IPS-18a (cell line): ENCODE measurements around the gene TMEM94.
"Not testable (repeated sequence)": the region's sequence is repeated elsewhere in the genome, so short reads cannot be mapped to it uniquely, and the experiment has no call there.

ENCODE experiments used
- H3K27ac ChIP-seq: one replicate; pipeline ENCODE4 v1.5.1; 2013; ENCODE audit warnings: low read length
- H3K27me3 ChIP-seq: one replicate; pipeline ENCODE4 v1.6.1; 2013; ENCODE audit warnings: mild to moderate bottlenecking, low read length; ENCODE audit not compliant: control insufficient read depth, insufficient read depth
- H3K36me3 ChIP-seq: one replicate; pipeline ENCODE4 v1.6.1; 2013; ENCODE audit warnings: low read depth, low read length; ENCODE audit not compliant: control insufficient read depth
- H3K4me1 ChIP-seq: one replicate; pipeline ENCODE4 v1.6.1; 2013; ENCODE audit warnings: low read depth, low read length; ENCODE audit not compliant: control insufficient read depth
- H3K4me3 ChIP-seq: one replicate; pipeline ENCODE4 v1.5.1; 2013; ENCODE audit warnings: low read length
- H3K9ac ChIP-seq: one replicate; pipeline ENCODE4 v1.6.1; 2013; ENCODE audit warnings: mild to moderate bottlenecking, low read length, moderate library complexity
- H3K9me3 ChIP-seq: one replicate; pipeline ENCODE4 v1.6.1; 2013; ENCODE audit warnings: low read depth, low read length; ENCODE audit not compliant: control insufficient read depth

Gene TMEM94

DNA sequence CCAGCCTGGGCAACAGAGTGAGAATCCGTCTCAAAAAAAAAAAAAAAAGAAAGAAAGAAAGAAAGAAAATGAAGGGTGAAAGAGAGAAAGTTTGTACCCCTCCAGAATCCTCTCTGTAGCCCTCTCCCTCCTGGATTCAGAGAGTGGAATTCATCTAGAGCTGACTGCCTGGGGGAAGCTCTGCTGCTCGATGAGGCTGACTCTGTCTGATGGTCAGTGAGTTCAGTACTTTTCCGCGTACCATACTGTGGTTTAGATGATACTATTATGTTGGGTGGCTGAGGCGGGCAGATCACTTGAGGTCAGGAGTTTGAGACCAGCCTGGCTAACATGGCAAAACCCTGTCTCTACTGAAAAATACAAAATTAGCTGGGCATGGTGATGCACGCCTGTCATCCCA lies 14.8 kb downstream of the TMEM94 start:
- no peaks in the 10 kb centered on the region for H3K4me1 ChIP-seq
- no peak overlapping the region for H3K4me3 ChIP-seq
- H3K9me3 ChIP-seq = no peaks in the 10 kb centered on the region
- no peak overlapping the region for H3K9ac ChIP-seq
- H3K27me3 ChIP-seq = no peaks in the 10 kb centered on the region
- H3K36me3 ChIP-seq = peaks cover 6% of the 10 kb centered on the region
- H3K27ac ChIP-seq = no peak overlapping the region

DNA sequence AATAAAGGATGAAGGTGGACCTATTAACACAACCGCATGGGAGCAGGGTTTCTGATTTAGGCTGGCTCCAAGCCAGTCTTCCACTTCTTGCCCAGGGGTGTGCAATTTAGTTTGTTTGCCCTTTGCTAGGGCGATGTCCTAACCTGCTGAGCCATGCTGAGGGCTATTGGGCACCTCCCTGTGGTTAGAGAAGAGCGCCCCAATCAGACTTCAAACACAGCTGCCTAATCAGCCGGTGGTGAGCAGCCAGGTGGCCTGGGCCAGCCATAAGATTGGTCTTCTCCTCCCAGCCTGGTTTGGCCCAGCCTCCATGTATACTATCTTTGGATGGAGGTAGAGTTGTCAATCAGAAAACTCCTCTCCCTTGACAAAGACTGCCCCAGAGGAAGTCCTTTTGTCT lies 15.7 kb downstream of the TMEM94 start:
- Histone ChIP-seq H3K9ac (no peak overlapping the region), H3K36me3 (peaks cover 6% of the 10 kb centered on the region), H3K4me1 (no peaks in the 10 kb centered on the region), H3K27me3 (no peaks in the 10 kb centered on the region), H3K9me3 (no peaks in the 10 kb centered on the region), H3K4me3 (no peak overlapping the region), H3K27ac (no peak overlapping the region)

DNA sequence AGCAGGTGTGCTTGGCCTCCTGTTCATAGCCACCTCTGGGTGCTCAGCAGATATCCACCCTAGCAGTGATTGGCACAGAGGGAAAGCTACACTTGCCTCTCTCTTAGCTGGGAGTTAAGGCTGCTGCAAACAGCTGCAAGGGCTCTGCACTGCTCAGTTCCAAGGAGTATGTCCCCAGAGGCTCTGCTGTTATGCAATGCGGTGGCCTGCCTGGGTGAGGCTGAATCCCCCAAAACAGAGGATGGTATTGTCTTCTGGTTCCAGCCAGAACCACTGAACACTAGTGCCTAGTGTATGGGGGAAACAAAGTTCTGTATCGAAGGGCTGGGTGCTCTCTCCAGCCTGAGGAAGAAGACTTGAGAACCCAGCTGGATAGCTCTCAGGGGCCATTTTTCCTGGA lies 16.8 kb downstream of the TMEM94 start:
- H3K4me1 ChIP-seq = no peaks in the 10 kb centered on the region
- H3K4me3 ChIP-seq = no peak overlapping the region
- H3K36me3 ChIP-seq = peaks cover 6% of the 10 kb centered on the region
- no peaks in the 10 kb centered on the region for H3K9me3 ChIP-seq
- H3K27ac ChIP-seq = no peak overlapping the region
- H3K9ac ChIP-seq = no peak overlapping the region
- no peaks in the 10 kb centered on the region for H3K27me3 ChIP-seq

DNA sequence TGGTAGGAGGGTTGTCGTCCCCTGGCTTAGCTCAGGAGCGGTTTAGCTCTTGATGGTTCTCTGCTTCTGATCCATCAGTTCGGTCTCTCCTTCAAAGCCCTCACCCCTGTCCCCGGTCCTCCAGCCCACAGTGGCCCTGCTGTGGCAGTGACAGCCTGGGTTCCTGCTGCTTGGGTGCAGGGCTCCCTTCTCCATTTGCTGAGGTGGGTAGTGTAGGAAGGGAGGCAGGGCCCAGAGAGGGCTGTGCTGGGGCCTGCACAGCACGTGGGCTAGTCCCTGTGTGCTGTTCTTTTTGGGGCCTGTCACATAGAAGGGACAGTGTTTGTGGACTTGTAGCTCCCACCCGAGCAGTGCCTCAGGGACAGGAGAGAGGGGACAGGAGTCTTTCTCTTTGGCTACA lies 18.3 kb downstream of the TMEM94 start:
- Histone ChIP-seq H3K36me3 (peaks cover 6% of the 10 kb centered on the region), H3K27ac (no peak overlapping the region), H3K9ac (no peak overlapping the region), H3K4me3 (no peak overlapping the region), H3K4me1 (peaks cover 6% of the 10 kb centered on the region), H3K9me3 (no peaks in the 10 kb centered on the region), H3K27me3 (no peaks in the 10 kb centered on the region)

DNA sequence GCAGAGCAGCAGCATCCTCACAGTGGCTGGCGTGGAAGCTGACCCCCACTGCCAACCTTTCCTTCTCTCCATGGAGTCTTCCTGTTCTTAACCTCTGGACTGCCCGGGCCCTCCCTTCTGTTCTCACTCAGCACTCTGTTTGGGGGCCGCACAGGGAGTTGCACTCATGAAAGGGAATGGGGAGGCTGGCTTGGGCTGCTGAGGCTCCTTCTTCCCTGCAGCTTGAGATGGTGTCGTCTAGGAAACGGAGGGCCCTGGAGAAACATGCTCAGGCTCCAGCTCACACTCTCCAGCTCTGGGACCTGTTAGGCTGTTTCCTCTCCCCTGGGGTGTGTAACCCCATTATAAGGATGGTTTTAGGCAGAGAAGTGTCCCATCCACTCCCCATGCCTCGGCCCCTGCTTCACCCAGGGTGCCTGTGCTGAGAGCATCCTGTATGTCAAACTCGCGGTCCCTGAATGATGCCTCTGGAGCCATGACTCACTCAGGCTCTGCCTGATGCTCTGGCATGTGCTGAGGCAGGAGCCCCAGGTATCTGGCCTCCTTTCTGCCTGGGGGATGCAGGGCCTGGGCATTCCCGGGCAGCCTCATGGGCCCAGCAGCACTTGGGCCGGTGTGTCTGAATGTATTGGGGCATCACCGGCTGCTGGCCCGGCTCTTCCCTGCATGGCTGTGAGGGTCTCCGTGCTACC lies 18.9 kb downstream of the TMEM94 start:
- Histone ChIP-seq H3K36me3 (peaks cover 6% of the 10 kb centered on the region), H3K4me1 (peaks cover 6% of the 10 kb centered on the region), H3K27me3 (no peaks in the 10 kb centered on the region), H3K9me3 (no peaks in the 10 kb centered on the region), H3K4me3 (no peak overlapping the region), H3K27ac (no peak overlapping the region), H3K9ac (no peak overlapping the region)

DNA sequence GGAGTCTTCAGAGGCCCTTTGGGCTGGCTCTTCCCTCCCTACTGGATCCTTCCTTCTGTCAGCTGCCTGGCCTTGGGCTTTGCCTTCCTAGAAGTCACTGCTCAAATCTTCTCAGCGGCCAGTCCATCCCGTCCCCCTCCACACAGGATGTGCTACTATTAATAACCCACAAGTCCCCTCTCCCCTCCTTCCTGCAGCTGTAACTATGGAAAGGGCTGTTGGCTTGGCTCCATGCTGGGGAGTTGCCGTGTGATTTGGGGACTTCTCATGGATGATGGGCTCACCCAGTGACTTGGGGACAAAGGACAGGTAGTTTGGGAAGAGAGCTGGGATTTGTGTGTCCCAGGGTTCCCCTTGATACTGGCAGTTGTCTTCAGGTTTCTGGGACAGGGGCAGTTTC lies 19.4 kb downstream of the TMEM94 start:
- H3K9ac ChIP-seq = no peak overlapping the region
- peaks cover 6% of the 10 kb centered on the region for H3K36me3 ChIP-seq
- H3K27me3 ChIP-seq = no peaks in the 10 kb centered on the region
- no peak overlapping the region for H3K4me3 ChIP-seq
- H3K27ac ChIP-seq = no peak overlapping the region
- H3K9me3 ChIP-seq = no peaks in the 10 kb centered on the region
- peaks cover 6% of the 10 kb centered on the region for H3K4me1 ChIP-seq

DNA sequence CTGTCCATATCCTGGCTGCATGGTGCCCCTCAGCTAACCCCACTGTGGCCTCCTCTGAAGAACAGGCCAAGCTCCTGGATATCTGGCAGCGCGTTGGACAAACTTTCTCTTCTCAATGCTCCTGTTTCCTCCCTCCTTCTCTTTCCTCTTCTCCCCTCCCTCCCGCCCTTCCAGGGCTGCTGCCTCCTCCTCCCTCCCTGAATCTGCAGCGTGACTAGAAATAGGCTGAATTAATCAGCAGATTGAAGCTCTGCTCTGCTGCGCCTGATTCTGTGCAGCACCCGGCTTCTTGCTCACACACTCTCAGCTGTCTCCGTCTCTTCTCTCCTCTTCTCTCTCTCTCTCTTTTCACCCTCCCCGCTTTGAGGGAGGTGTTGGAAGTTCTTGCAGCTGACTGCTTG lies 19.8 kb downstream of the TMEM94 start:
- Histone ChIP-seq H3K27ac (no peak overlapping the region), H3K9me3 (no peaks in the 10 kb centered on the region), H3K9ac (no peak overlapping the region), H3K4me1 (peaks cover 6% of the 10 kb centered on the region), H3K36me3 (peaks cover 6% of the 10 kb centered on the region), H3K27me3 (no peaks in the 10 kb centered on the region), H3K4me3 (no peak overlapping the region)

DNA sequence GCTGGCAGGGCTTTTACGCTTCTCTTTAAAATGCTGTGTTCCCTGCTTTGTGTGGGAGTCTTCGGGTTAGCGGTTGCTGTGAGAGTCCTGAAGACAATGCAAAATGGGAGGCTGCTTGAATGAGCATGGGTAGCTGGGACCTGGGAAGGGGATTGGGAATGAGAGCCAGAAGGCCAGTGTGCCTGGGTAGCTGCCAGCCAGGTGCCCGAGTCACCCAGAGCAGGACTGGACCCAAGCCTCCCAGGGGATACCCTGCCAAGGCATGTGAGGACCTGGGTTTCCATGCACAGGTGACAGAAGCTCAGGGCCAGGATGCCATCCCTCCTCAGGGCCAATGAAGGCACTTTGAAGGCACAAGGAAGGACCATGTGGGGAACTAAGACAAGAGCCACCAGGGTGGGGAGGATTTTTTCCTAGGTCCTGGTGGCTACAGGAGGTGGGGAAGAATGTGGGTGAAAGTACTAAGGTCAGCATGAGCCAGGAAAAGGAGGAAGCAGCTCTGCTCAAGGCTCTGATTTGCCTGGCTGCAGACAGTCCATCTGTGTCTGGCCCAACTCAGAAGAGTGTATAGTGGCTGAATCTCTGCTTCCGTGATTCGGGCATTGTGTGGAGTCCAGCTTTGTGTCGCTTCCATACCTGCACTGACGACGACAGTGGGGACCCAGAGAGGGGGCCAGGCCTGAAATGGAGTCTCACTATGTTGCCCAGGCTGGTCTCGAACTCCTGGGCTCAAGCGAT lies 20.5 kb downstream of the TMEM94 start:
- no peak overlapping the region for H3K9ac ChIP-seq
- no peak overlapping the region for H3K27ac ChIP-seq
- no peak overlapping the region for H3K4me3 ChIP-seq
- H3K9me3 ChIP-seq = no peaks in the 10 kb centered on the region
- peaks cover 6% of the 10 kb centered on the region for H3K36me3 ChIP-seq
- no peaks in the 10 kb centered on the region for H3K27me3 ChIP-seq
- H3K4me1 ChIP-seq = peaks cover 6% of the 10 kb centered on the region

DNA sequence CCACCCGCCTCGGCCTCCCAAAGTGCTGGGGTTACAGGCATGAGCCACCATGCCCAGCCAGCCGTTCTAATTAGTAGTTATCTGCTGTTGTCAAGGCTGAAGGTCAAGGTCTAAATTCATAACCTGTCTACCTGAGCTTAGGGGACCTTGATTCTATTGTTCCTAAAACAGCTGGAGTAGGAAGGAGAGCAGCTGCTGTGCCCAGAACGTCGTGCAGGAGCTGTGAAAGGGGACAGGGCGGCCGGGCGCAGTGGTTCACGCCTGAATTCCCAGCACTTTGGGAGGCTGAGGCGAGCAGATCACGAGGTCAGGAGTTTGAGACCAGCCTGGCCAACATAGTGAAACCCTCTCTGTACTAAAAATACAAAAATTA lies 21.0 kb downstream of the TMEM94 start:
- not testable (repeated sequence) for H3K36me3 ChIP-seq, H3K4me1 ChIP-seq, H3K9ac ChIP-seq

DNA sequence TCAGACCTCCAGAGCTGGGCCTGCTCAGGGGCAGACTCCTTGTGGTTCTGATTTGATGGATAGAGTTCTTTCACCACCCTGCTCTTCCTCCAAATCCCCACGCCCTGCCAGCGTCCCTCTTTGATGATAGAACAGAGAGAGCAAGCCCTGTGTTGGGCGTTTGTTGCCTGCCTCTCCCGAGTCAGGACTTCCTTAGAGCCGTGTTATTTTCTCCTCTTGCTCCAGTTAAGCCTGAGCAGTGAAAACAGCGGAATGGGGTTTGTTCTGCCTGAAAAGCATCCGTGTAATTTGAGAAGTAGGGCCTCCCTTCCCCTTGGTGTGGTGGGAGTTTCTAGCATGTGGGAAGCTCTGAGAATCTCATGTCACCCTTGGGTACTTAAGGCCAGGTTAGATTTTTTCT lies 22.1 kb downstream of the TMEM94 start:
- Histone ChIP-seq H3K27me3 (no peaks in the 10 kb centered on the region), H3K27ac (no peak overlapping the region), H3K4me1 (peaks cover 6% of the 10 kb centered on the region), H3K9me3 (no peaks in the 10 kb centered on the region), H3K4me3 (no peak overlapping the region), H3K9ac (no peak overlapping the region), H3K36me3 (no peaks in the 10 kb centered on the region)

More for the DNA sequence above, 21.0 kb downstream of the TMEM94 start:
- H3K27me3 ChIP-seq, H3K9me3 ChIP-seq, H3K27ac ChIP-seq, H3K4me3 ChIP-seq: not testable (repeated sequence)

DNA sequence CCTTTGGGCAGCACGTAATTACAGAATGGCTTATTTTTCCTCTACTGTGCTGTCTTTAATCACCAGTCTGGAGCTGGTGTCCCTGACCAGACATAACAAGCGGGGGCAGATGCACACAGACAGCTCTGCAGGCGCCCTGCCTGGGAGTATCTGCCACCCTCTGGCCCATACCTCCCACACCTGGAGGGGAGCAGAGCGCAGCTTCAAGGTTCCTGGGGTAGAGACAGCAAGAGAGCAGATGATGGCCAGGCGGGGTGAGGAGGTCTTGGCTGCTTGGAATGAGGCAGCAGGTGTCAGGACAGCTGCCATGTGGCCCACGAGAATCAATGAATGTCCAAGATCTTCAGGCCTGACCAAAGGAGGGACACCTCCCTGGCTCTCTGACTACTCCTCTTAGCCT lies 23.8 kb downstream of the TMEM94 start:
- H3K27ac ChIP-seq = no peak overlapping the region

More for the DNA sequence above, 23.8 kb downstream of the TMEM94 start:
- no peak overlapping the region for H3K4me3 ChIP-seq
- H3K9me3 ChIP-seq = no peaks in the 10 kb centered on the region
- no peaks in the 10 kb centered on the region for H3K36me3 ChIP-seq
- H3K4me1 ChIP-seq = peaks cover 6% of the 10 kb centered on the region
- H3K9ac ChIP-seq = no peak overlapping the region
- no peaks in the 10 kb centered on the region for H3K27me3 ChIP-seq
